NCI-H510A (cell line): ENCODE measurements around the gene HDAC4.

Experiments
- DNase-seq: peaks from one replicate; lab custom pipeline; 2025; lab: John Stamatoyannopoulos, UW

HDAC4 gene

DNA sequence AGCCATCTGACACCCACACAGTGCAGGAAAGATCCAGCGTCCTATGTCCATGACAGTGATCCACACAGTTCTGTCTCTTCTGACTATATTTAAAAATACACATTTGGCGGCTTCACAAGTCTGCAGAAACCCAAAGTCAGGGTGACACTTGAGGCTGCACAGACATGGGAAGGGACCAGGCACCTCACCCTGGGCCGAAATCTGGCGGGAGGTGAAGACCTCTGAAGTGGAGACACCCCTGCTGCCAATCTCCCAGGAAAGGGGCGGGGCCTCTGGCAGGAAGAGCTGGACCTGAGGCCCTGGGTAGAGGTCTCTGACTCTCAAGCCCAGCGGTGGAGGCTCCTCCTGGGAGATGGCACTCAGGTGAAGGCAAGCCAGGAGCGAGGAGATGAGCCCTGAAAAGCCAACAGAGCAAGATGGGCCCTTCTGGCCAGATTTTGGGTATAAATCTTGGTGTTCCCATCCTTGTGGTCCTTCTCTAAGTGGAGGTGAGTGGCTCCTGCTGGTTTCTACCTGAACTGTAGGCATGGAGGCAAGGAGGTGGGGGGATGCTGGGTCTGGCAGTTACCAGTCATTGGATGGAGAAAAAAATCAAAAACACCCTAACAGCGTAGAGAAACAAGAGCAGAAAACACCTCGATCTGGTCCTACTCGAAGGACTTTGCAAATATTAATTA is 248.4 kb downstream of the HDAC4 start:
- no peak for DNase-seq

DNA sequence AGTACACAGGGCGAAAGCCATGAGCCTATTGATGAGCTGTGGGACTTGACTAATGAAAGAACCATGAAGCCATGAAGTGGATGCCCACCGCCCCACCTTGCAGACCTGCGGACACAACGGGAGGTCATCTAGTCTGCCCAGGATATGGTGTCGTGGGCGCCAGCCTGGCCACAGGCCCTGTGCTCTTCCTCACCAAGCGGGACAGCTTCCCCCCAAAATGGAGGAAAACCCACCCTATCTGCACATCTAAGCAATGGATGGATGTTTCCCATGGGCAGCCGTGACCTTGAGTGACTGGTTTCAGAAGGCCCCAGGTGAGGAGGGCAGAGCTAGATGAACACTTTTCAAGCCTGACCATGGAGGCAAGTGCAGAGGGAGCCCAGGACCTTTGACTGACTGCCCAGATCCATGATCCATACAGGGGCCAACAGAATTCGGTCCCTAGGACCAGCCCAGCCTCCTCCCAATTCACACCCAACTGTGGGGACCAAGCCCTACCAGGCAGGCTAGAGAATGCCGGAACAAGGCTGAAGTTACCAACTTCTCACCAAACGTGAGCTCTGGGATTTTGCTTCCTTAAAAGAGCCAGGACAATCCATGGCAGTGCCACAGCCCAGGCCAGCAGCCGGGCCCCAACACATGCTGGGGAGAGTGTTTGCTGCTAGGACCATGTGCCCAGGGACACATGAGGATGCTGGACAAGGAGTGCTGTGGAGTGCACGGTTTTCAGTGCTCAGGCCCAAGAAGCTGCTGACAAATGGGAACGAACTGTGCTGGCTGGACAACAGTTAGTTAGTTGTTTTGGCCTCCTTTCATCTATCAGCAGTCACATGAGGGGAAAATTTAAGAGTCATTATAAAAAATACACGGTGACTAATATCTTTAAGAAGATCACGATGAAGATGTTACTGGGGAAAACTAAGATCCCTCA is 249.4 kb downstream of the HDAC4 start:
- DNase-seq, result no peak

DNA sequence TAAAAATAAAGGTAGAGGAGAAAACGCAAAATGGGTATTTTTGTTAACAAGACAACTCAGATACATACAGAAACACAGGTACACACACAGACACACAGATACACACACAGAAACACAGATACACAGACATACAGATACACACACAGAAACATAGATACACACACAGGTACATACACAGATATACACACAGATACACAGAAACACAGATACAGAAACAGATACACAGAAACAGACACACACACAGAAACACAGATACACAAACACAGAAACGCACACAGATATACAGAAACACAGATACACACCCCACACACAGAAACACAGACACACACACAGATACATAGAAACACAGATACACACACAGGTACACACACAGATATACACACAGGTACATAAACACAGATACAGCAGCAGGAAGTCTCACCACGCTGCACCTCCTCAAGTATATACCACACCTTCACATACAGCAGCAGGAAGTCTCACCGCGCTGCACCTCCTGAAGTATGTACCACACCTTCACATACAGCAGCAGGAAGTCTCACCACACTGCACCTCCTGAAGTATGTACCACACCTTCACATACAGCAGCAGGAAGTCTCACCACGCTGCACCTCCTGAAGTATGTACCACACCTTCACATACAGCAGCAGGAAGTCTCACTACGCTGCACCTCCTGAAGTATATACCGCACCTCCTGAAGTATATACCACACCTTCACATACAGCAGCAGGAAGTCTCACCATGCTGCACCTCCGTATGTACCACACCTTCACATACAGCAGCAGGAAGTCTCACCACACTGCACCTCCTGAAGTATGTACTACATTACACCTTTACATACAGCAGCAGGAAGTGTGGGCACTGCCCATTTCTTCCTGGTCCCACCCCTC is 250.5 kb downstream of the HDAC4 start:
- DNase-seq, result no peak

DNA sequence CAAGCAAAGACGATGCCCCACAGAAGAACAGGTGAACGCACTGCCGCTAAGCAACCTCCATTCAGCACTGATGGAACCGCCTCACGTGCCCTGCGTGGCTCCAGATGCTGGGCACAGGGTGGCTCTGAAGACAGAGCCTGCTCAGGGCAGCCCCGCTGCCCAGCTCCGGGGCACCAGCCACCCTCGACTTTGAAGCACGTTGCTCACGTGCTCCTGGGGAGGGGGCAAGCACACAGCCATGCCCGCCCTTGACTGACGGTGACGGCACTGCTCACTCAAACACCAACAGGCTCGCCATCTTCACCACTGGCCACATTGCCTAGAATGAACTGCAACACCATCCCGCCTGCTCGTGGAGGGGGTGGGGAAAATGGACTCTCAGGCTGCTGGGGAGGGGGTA is 251.3 kb downstream of the HDAC4 start:
- DNase-seq, result no peak

DNA sequence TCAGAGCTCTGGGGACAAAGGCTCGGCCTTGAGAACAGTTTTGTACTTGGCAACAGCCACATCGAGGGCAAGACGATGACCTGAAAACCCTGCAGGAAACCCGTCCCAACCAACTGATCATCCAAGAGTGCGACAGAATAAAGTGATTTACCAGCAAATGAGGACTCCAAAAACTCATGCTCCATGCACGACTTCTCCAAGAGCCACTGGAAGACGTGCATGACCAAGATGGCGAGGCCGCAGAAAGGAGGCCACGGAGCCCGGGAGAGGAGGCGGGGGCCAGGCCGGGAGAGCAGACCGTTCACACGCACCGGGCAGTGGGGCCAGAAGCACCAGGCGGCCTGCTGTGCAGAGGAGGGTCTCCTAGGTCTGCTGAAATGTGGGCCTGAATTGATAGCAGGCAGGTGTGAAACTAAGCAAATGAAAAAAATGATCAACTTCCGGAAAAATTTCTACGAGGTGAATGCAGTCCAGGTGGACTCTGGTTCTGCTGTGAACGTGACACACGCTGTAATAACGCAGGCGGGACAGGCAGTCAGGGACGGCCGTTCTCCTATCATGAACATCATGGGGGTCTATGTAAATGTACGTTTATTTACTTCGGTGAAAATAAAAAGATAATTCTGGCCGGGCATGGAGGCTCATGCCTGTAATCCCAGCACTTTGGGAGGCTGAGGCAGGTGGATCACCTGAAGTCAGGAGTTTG is 252.2 kb downstream of the HDAC4 start:
- no peak for DNase-seq

DNA sequence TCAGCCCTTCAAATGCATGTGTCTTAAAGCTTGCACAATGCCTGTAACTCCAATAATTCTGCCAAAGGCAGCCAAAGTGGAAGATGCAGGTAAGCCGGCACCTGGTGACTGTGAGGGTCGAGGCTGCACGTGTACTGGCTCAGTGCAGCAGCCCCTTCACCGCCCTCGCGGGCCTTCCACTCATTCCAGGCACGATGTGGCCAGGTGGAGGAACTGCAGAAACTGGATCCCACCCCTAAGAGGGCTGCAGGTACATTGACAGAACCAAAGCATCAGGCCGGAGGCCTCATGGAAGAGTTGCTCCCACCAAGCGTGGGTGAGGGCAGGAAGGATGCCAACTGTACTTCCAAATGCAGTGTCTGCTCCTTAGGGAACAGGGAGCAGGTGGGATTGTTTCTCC is 253.4 kb downstream of the HDAC4 start:
- DNase-seq, result no peak

DNA sequence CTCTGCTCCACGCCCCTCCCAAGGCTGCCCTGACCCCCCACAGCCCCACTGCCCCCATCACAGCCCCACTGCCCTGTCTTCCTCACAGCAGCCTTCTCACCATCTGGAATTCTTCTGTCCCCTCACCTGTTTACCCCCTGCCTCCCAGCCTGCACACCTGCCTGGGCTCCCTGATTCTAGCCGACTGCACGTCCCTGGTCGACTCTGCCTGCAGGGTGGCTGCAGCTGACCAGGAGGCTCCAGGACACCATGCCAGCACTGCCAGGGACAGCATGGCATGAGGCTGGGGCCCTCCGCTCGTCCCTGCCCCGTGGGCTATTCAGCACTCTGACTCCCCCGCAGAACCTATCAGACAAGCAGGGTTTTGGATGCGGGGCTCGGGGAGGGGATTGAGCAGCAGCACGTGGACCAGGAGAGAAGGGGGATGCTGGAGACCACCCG is 254.1 kb downstream of the HDAC4 start:
- no peak for DNase-seq

DNA sequence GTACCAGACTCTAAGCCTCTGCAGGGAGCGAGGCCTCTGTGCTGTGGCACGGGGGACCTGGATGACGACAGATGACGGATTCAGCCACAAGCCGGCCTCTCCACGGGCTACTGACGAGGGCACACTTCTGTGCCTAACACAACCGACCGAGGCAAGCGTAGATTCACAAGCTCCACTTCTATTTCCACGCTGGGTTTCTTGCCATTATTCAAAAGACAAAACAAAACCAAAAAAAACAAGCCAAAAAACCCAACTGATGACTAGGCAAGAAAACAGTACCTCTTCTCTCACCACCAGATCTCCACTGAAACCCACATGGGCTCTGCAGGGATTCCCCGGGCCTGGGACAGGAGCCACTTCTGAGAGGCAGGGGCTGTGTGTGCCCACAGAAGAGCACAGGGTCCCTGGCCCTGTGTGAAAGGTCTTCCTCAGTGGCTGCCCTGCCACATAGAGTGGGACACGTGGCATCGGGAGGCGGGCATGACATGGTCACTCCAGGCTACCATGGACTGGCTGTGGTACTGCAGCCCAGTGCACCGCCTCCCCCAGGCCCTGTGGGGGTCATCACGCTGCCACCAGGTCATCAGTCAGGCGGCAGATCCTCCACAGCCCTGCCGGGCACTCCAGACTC is 254.7 kb downstream of the HDAC4 start:
- DNase-seq, result no peak

DNA sequence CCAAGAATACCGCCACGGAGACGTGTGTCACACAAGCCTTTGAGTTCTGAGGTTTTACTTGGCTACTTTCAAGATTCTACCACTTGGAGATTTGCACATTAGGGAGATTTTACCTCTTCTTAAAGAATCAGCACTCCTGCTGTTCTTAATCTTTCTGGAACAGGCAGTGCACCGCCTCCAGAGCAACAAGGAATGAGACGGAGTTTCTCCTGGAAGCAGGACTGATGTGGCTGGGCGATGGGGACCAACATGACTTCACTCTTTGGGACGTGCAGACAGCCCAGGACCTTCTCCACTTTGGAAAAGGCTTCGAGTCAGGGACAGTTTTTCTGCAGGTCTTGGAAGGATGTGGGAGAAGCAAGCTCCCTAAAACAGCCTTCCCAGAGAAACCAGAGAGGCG is 255.2 kb downstream of the HDAC4 start:
- DNase-seq, result no peak

DNA sequence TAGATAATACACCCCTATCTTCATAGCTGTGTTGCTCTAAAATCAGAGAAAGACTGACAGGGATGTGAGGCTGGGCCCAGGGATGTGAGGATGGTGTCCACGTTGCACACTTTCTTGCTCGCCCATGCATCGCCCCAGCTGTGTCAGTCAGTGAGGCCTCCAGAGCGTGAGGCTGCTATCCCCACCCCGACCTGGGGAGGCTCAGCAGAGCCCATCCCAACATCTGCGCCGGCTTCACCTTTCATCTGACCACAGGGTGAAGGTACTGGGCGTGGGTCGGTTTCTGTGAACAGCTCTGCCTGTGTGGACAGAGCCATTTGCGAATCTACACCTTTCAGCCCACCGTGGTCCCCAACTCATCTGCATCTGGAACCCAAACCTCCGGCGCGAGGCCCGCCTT is 255.7 kb downstream of the HDAC4 start:
- no peak for DNase-seq

DNA sequence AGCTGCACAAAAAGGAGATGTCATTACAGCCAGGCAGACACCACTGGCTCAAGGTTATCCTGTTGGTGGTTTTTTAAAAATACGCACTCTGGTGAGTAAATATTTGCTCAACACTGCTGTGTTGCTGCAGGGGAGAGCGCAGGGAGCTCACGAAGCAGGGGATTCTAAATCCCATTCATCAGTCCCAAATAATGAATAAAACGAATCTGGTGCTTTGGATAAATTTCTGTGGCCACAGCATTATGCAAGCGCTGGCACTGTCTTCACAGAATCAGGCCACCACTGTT is 256.2 kb downstream of the HDAC4 start:
- no peak for DNase-seq

DNA sequence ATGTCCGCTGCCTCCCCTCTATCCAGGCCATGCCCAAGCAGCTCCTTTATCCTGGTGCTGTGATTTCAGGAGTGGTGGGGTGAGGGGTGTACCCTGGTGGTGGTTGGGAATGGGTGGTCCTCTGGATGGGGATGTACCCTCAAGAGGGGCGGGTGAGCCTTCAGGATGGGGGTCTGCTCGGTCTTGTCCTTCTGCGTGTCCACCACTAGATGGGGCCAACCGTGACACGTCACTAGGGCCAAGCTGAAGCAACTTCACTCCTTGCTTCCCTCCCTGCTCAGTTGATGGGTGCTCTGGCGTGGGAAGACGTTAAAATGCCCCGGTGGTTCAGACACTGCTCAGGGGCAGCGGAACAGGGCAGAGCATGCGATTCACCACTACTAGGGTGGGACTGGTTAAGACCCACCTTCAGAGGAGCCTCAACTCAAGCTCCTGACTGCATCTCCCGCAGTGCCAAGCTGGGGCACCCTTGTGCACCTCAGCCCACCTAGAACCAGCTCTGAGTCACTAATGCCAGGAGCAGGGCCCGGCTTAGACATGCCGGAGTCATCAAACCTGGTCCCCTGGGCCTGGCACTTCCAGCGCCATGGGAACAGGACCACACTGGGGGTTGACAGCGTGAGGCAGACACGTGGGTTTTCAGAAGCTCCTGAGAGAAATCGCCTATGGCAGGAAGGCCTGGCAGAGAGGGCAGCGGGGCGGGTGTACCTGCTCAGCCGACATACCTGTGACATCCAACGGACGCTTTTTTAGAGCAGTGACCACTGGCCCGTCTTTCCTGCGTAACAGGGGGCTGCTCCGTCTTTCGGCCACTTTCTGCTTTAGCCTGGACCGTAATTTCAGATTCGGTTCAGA is 256.7 kb downstream of the HDAC4 start:
- no peak for DNase-seq

DNA sequence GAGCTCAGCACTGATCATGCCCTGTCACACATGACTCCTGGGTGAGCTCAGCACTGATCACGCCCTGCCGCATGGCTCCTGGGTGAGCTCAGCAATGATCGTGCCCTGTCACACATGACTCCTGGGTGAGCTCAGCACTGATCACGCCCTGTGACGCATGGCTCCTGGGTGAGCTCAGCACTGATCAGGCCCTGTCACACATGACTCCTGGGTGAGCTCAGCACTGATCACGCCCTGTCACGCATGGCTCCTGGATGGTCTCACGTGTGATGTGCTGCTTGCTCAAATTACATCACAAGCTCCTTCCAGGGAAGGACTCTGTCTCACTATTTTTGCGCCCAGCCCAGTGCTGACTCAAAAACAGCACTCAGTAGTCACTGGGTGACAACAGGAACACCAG is 258.0 kb downstream of the HDAC4 start:
- no peak for DNase-seq

DNA sequence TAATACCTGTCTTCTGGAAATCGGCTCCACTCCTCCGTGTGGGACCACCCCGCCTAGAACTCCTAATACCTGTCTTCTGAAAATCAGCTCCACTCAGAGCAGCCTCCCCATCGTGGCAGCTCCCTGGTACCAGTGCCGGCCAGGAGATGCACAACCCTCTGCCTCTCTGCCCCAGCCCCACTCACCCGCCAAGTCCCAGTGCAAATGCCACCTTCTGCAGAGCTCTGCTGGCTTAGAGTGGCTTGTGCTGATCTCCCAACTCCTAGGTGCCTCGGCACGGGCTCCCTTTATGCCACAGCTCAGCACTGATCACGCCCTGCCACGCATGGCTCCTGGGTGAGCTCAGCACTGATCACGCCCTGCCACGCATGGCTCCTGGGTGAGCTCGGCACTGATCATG is 258.5 kb downstream of the HDAC4 start:
- no peak for DNase-seq

DNA sequence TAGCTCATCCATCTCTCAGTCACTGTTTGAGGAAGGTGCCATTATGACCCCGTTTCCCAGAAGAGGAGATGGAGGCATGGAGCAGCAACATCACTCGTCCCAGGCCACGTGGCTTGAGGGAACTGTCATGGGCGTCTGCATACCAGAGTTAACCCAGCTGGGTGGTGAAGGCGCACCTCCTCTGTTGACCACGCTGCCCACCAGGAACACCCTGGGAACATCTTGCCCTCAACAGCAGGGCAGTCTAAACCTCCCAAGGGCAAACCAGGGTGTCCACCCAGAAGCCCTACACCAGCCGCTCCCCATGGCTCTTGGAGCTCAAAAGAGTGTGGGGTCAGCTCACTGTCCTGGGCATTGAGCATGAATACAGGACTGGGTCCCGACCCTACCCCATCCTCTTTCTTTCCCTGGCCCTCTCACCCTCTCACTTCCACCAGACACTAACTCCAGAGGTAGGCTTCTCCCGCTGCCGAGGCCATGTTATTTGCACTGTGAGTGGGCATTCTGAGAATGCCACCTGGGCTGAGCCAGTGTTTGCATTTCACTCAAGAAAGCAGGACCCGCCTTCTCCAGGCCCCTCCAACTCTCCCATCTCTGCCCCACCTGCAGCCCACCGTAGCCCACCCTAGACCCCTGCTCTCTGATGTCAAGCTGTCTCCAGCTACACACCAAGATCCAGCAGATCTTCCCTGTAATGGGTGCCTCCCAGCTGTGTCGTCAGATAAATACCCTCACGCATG is 259.6 kb downstream of the HDAC4 start:
- DNase-seq, result no peak

DNA sequence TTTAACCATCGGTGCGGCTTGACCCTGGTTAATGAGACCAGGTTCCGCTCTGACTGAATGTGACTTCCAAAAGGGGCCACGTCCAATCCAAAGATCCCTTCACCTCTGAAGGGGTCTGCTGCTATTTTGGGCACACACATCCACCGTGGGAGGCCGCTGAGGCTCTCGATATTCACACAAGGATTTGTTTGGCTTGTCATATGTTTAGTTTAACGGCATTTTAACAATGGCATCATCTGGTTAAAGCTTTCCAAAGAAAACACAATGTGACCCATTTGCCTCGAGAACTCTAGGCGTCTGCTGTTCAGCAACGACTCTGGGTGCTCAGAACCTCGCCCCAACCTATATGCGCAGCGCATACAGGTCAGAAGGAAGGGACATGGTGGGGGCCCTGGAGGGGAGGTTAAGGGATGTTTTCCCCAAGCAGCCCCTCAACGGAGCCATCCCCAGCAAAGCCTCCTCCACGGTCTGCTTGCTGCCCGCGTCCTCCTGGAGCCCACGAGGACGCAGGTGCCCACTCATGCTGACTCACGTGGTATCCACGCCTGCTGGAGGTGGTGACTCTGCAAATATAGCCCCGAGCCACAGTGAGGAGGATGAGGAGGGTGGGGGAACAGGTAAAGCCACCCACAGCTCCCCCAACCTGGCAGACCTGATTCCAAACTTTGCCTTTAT is 260.3 kb downstream of the HDAC4 start:
- DNase-seq, result no peak

DNA sequence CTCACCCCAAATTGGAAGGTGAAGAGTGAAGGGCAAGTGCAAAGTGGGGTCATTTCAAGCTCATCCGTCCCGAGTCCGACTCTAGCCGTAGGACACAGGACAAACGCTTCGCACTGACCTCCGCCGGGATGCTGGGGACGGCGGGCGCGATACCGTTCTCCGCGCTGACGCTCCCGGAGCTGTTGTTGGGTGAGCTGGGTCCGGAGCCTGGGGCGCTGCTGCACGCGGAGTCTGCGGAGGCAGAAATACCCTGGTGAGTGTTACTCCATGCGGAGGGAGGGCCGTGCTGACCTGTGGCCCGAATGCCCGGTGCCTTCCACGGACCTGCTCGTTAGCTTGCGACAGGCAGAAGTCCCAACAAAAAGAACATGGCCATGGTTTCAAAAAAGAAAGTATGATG is 261.3 kb downstream of the HDAC4 start:
- no peak for DNase-seq

DNA sequence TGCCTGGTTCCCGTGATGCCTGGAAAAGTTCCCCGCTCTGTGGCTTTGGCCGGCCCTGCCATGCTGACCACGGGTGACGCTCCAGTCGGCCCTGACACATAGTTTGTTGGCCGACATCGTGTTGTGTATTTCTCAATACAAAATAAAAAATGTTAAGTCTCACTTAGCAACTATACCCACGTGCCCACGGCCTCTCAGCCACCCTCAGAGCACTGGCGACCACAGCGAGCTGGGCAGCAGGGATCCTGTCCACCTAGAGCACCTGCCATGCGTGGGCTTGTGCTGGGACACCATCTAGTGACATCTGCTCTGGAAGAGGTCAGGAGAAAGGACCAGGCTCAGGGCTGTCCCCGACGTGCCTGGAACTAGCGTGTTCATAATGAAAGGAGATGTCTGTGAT is 261.7 kb downstream of the HDAC4 start:
- DNase-seq, result no peak

DNA sequence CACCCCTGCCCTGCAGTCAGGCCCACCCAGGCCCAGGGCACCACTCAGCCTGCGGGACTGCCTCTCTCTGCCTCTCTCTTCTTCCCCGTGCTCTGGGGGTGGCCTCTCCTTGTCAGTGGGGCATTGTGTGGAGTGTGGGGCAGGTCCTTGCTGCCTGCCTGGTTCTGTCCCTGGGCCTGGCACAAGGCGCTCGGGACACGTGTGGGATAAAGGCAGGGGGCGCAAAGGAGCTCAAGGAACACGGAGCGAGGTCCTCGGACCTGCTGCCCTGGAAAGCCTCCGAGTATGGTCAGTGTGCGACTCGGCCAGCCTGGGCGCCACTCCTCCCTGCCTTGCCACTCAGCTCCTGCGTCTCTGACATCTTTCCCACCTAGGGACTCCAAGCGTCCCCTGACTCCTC is 262.2 kb downstream of the HDAC4 start:
- DNase-seq, result no peak
